Cardiac muscle cell (in vitro differentiated cells and primary cell): Measurements from ENCODE around the gene DERL3. TPM values are rescaled to one million over a fixed set of nuclear protein-coding genes. Genes with fewer than 3 reads are reported as not detected.

ENCODE experiments used
- DNase-seq, 2 donors: peaks; one replicate each; pipeline versions ENCODE4 v3.0.0 to v3.0.0-alpha.2; 2010 to 2017; ENCODE audit warnings: low read depth in 1 of 2, low spot score in 1 of 2
- H3K27ac ChIP-seq: fragments of 200-600 bp; sonication (generic); 2 replicates; pipeline ENCODE4 v1.5.1; 2016
- H3K27me3 ChIP-seq: fragments of 200-600 bp; sonication (generic); 2 replicates; pipeline ENCODE4 v1.6.0; 2016; ENCODE audit warnings: control low read depth
- H3K36me3 ChIP-seq: fragments of 200-600 bp; sonication (generic); 2 replicates; pipeline ENCODE4 v1.5.1; 2016; ENCODE audit warnings: control low read depth
- H3K4me1 ChIP-seq: fragments of 200-600 bp; sonication (generic); 2 replicates; pipeline ENCODE4 v1.8.1; 2017; ENCODE audit warnings: low read depth, mild to moderate bottlenecking, mixed run types
- H3K4me3 ChIP-seq: fragments of 200-600 bp; sonication (generic); 2 replicates; pipeline ENCODE4 v1.5.1; 2016; ENCODE audit warnings: mild to moderate bottlenecking
- H3K9me3 ChIP-seq: fragments of 200-600 bp; sonication (generic); 2 replicates; pipeline ENCODE4 v1.5.1; 2017; ENCODE audit warnings: low read depth, mild to moderate bottlenecking, control low read depth
- CTCF ChIP-seq: IDR thresholded peaks from 2 replicates; pipeline ENCODE4 v1.5.1; 2012; ENCODE audit warnings: low read depth, mild to moderate bottlenecking, low read length
- polyA plus RNA-seq: library from polyadenylated mRNA; unstranded; fragments of >200 nt; fragmentation: Nextera tagmentation; extraction: Ambion mirVana; gene quantifications from 2 replicates; pipeline ENCODE4 v1.2.1, GENCODE V29; 2016
- total RNA-seq: library from RNA; depleted of rRNA; stranded (reverse); fragments of >200 nt; gene quantifications from 2 replicates; pipeline ENCODE4 v1.2.3, GENCODE V29; 2016

Gene DERL3
- total and polyA plus RNA-seq, 2 experiments from 2014 or later, result 18.0 to 55.3 TPM

DNA sequence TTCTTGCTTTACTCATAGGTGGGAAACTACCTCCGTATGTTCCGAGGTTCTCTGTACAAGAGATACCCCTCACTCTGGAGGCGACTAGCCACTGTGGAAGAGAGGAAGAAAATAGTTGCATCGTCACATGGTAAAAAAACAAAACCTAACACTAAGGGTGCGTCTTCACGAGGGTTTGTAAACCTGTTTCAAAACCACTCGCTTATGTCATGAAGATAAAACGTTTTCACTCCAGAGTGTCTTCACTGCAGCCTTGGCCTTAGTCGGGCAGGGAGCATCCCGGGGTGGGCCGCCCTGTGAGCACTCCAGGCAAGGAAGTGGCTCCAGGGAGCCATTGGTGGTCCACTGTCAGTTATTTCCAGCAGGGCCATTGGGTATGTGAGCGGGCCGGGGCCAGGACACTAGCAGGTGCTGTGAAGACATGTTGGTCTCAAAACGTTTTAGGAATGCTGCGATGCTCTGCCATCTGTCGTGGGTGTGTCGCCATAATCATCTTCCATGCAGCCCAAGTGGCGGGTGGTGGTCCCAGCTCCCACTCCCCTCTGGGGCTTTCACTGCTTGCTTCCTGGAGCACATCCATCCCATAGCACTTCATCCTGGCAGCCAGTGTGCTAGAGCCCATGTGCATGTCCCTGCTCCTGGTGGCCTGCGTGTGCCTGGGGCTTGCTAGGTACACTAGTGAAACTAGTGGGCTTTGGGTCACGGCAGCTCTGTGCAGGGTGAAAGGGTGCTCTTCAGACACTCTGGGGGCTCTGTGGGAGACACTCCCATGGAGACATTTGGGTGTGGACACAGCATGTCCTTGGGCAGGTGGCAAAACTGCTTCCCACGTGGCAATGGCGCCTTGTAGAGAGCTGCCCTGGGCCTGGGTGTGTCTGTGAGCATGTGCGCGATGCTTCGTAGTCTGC, 46.8 kb downstream of the DERL3 start:
- Histone ChIP-seq H3K27me3 (no peaks in the 10 kb centered on the region), H3K4me1 (peaks cover 23% of the 10 kb centered on the region), H3K4me3 (no peak overlapping the region), H3K36me3 (peaks cover 31% of the 10 kb centered on the region), H3K27ac (no peak overlapping the region), H3K9me3 (no peaks in the 10 kb centered on the region)
- no peak for DNase-seq
- TF ChIP-seq CTCF, result no peak

DNA sequence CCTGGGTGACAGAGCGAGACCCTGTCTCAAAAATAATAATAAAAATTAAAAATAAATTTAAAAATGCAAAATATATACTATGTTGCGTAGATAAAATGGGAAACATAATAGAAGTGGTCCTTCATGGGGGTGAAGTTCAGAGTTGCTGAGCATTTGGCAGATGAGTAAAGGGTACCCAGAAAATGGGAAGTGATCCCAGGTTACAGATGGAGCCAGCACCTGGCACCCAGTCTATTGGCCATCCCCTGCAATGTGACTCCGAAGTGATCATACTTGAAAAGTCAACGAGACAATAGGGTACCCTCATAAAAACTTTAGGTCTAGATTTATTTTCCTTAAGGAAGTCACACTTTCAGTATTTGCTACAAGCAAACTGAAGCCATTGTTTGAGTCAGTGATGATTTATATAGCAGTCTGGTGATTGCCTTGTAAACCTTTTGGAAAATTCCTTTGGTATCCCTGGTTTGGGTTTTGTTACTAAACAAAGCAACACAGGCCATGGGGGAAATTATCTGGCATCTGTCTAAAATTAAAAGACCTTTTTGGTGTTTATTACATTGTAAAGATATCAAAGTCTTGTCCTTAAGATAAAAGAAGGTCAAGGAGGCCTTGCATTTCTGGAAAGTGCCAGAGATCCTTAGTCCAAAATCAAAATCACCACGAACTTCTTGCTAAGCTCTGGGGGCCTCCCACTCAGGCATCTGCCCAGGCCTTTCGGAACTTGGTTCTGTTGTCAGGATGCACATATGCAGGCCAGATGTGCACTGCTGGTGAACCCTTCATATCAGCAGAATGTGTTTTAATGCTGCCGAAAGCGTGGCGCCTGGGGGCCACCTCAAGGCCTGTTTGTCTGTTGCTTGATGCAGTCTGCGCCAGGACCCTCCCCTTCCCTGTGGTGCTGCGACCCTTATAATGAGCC, 47.7 kb downstream of the DERL3 start:
- Histone ChIP-seq H3K36me3 (peaks cover 26% of the 10 kb centered on the region), H3K27me3 (no peaks in the 10 kb centered on the region), H3K4me1 (peaks cover 29% of the 10 kb centered on the region), H3K27ac (no peak overlapping the region), H3K9me3 (no peaks in the 10 kb centered on the region), H3K4me3 (no peak overlapping the region)
- no peak for TF ChIP-seq CTCF
- peak in 1 of 2 donors; percentile 78 for DNase-seq

- DNase-seq, result peak in 1 of 2 donors; percentile 32
- Histone ChIP-seq H3K4me3 (no peak overlapping the region), H3K36me3 (peaks cover 17% of the 10 kb centered on the region), H3K27ac (peak overlapping the region; percentile 9), H3K9me3 (no peaks in the 10 kb centered on the region), H3K27me3 (no peaks in the 10 kb centered on the region), H3K4me1 (peaks cover 29% of the 10 kb centered on the region)
- no peak for TF ChIP-seq CTCF
Observed at GRCh38 chr22:23789638-23790037, 49.2 kb downstream of the DERL3 start.

- no peak overlapping the region for H3K4me3 ChIP-seq
- peak overlapping the region; percentile 9 for H3K27ac ChIP-seq
- H3K36me3 ChIP-seq, result peaks cover 12% of the 10 kb centered on the region
- H3K4me1 ChIP-seq, result peaks cover 29% of the 10 kb centered on the region
- no peaks in the 10 kb centered on the region for H3K27me3 ChIP-seq
- DNase-seq, result no peak
- no peak for TF ChIP-seq CTCF
- H3K9me3 ChIP-seq, result no peaks in the 10 kb centered on the region
Observed at GRCh38 chr22:23789121-23789520, 49.7 kb downstream of the DERL3 start.

DNA sequence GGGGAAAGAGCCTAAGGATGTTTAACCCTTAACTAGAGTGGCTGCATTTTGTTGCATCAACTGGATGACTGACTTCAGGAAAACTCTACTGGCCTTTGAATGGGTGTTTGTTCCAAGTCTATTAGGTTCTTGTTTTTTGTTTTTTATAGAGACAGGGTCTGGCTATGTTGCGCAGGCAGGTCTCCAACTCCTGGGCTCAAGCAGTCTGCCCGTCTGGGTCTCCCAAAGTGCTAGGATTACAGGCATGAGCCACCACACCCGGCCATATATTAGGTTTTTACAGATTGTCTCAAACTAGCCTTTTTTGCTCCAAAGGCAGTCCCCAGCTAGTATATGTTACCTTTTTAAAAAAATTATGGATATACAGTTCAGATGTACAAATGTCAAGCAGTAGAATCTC, 50.9 kb downstream of the DERL3 start:
- DNase-seq, result no peak
- H3K27ac ChIP-seq, result peak overlapping the region; percentile 99
- H3K9me3 ChIP-seq, result no peaks in the 10 kb centered on the region
- H3K4me1 ChIP-seq, result peaks cover 29% of the 10 kb centered on the region
- TF ChIP-seq CTCF, result no peak
- no peaks in the 10 kb centered on the region for H3K27me3 ChIP-seq
- H3K4me3 ChIP-seq, result peak overlapping the region; percentile 79
- peaks cover 6% of the 10 kb centered on the region for H3K36me3 ChIP-seq
